CMK (cell line): ENCODE data around the gene NTSR1.

ENCODE experiments used
- DNase-seq: peaks from one replicate; pipeline ENCODE4 v3.0.0-alpha.2; 2010; ENCODE audit warnings: low read depth

NTSR1 gene

GRCh38 chr20:62694106-62694505, 14.5 kb upstream of the NTSR1 start:
- DNase-seq, result no peak

- no peak for DNase-seq
Measured at GRCh38 chr20:62694868-62695267, 13.8 kb upstream of the NTSR1 start.

- no peak for DNase-seq
Measured at GRCh38 chr20:62695448-62696414, 12.9 kb upstream of the NTSR1 start.

GRCh38 chr20:62696434-62696957, 12.1 kb upstream of the NTSR1 start:
- no peak for DNase-seq

- DNase-seq, result no peak
Measured at GRCh38 chr20:62696989-62697388, 11.6 kb upstream of the NTSR1 start.

GRCh38 chr20:62697468-62697912, 11.1 kb upstream of the NTSR1 start:
- no peak for DNase-seq

GRCh38 chr20:62698231-62698630, 10.4 kb upstream of the NTSR1 start:
- no peak for DNase-seq

GRCh38 chr20:62699296-62699695, 9.3 kb upstream of the NTSR1 start:
- no peak for DNase-seq

- no peak for DNase-seq
Measured at GRCh38 chr20:62699741-62700140, 8.9 kb upstream of the NTSR1 start.

- DNase-seq, result no peak
Measured at GRCh38 chr20:62700261-62700930, 8.2 kb upstream of the NTSR1 start.

- no peak for DNase-seq
Measured at GRCh38 chr20:62701161-62702012, 7.2 kb upstream of the NTSR1 start.

GRCh38 chr20:62702013-62702300, 6.7 kb upstream of the NTSR1 start:
- DNase-seq, result no peak

- DNase-seq, result no peak
Measured at GRCh38 chr20:62702895-62703852, 5.5 kb upstream of the NTSR1 start.

- DNase-seq, result no peak
Measured at GRCh38 chr20:62703853-62704228, 4.8 kb upstream of the NTSR1 start.

GRCh38 chr20:62704341-62704948, 4.2 kb upstream of the NTSR1 start:
- peak; percentile 49 for DNase-seq

GRCh38 chr20:62705627-62706026, 3.0 kb upstream of the NTSR1 start:
- DNase-seq, result no peak

GRCh38 chr20:62706344-62706743, 2.3 kb upstream of the NTSR1 start:
- DNase-seq, result no peak

GRCh38 chr20:62706857-62707256, 1.8 kb upstream of the NTSR1 start:
- DNase-seq, result no peak

GRCh38 chr20:62707276-62707920, 1.2 kb upstream of the NTSR1 start:
- no peak for DNase-seq

- DNase-seq, result peak; percentile 56
Measured at GRCh38 chr20:62707921-62708521, 615 bp upstream of the NTSR1 start.
